ENCODE results near the gene TACC3. TPM values are rescaled to one million over a fixed set of nuclear protein-coding genes. Genes with fewer than 3 reads are reported as not detected.

TACC3 gene
- 1 to 10 TPM; 4.1 to 7.8 (median 4.9) TPM for total RNA-seq

DNA sequence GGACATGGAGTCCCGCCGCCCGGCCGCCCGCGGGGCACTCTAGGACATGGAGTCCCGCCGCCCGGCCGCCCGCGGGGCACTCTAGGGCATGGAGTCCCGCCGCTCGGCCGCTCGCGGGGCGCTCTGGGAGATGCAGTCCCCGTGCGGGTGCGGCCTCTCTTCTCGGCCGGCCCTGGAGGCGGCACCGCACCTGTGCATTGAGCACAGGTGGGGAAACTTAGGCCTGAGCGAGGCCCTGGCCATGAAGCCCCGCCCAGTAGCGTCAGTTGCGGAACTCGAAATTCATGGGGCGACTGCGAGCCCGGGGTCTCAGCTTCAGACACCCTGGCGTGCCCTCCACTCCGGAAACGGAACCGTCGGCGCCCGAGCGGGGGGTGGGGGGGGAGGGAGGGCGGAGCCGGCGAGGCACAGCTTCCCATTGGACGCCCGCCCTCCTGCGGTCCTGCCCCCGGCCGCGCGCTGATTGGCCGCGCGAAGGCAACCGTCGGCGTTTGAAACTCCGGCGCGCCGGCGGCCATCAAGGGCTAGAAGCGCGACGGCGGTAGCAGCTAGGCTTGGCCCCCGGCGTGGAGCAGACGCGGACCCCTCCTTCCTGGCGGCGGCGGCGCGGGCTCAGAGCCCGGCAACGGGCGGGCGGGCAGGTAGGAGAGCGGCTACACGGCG lies at the start of gene TACC3, which contains the start of gene TMEM129:
TACC3 (plus strand) TSS at position 519 of the 663 bp plus-strand sequence. CDS start 1,901 bp downstream, outside the sequence.
TMEM129 (minus strand) TSS at position 321 of the 663 bp plus-strand sequence. CDS start 486 bp downstream, outside the sequence.
- Histone ChIP-seq H3K27me3 (no peaks in the 10 kb centered on the region), H3K36me3 (no peaks in the 10 kb centered on the region), H3K4me3 (peak within 1 kb of the TSS; percentile 63 to 83 (median 80)), H3K27ac (peak within 1 kb of the TSS; percentile 88 to 90), H3K9me3 (no peaks in the 10 kb centered on the region), H3K4me1 (peaks cover 8 to 15% of the 10 kb centered on the region in 2 donors)
- TF ChIP-seq, protein P1, sequence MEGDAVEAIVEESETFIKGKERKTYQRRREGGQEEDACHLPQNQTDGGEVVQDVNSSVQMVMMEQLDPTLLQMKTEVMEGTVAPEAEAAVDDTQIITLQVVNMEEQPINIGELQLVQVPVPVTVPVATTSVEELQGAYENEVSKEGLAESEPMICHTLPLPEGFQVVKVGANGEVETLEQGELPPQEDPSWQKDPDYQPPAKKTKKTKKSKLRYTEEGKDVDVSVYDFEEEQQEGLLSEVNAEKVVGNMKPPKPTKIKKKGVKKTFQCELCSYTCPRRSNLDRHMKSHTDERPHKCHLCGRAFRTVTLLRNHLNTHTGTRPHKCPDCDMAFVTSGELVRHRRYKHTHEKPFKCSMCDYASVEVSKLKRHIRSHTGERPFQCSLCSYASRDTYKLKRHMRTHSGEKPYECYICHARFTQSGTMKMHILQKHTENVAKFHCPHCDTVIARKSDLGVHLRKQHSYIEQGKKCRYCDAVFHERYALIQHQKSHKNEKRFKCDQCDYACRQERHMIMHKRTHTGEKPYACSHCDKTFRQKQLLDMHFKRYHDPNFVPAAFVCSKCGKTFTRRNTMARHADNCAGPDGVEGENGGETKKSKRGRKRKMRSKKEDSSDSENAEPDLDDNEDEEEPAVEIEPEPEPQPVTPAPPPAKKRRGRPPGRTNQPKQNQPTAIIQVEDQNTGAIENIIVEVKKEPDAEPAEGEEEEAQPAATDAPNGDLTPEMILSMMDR (IDR thresholded peaks at IDR 0.05), result no peak
- peak; percentile 29 to 71 (median 60) for TF ChIP-seq POLR2AphosphoS5 (IDR thresholded peaks at IDR 0.05)
- intact Hi-C loops (cut with DNase I; ENCODE audit: low total_unique reads), result no loop called here
- DNase-seq (ENCODE audit: low spot score in 2 of 2), result peak; percentile 94 to 97

- TF ChIP-seq POLR2AphosphoS5 (IDR thresholded peaks at IDR 0.05), result no peak
- TF ChIP-seq, protein P1 (IDR thresholded peaks at IDR 0.05), result no peak
- no peak for TF ChIP-seq POLR2A (IDR thresholded peaks at IDR 0.05)
- intact Hi-C loops (cut with DNase I; ENCODE audit: low total_unique reads), result no loop called here
- no peak overlapping the region for H3K27ac ChIP-seq
Observed at GRCh38 chr4:1673671-1674070, 47.6 kb upstream of the TACC3 start.

GRCh38 chr4:1674682-1675081 lies 46.6 kb upstream of the TACC3 start:
- no peak for DNase-seq (ENCODE audit: low spot score in 2 of 2)
- intact Hi-C loops (cut with DNase I; ENCODE audit: low total_unique reads), result no loop called here
- H3K27me3 ChIP-seq, result no peaks in the 10 kb centered on the region
- H3K36me3 ChIP-seq, result no peaks in the 10 kb centered on the region
- no peak overlapping the region for H3K4me3 ChIP-seq
- H3K9me3 ChIP-seq, result no peaks in the 10 kb centered on the region
- TF ChIP-seq, protein P1 (IDR thresholded peaks at IDR 0.05), result no peak
- TF ChIP-seq POLR2A (IDR thresholded peaks at IDR 0.05), result no peak
- TF ChIP-seq POLR2AphosphoS5 (IDR thresholded peaks at IDR 0.05), result no peak
- no peaks in the 10 kb centered on the region for H3K4me1 ChIP-seq
- H3K27ac ChIP-seq, result no peak overlapping the region

More at GRCh38 chr4:1673671-1674070, 47.6 kb upstream of the TACC3 start:
- H3K36me3 ChIP-seq, result no peaks in the 10 kb centered on the region
- H3K27me3 ChIP-seq, result no peaks in the 10 kb centered on the region
- DNase-seq (ENCODE audit: low spot score in 2 of 2), result no peak
- no peaks in the 10 kb centered on the region for H3K9me3 ChIP-seq
- H3K4me1 ChIP-seq, result no peaks in the 10 kb centered on the region
- no peak overlapping the region for H3K4me3 ChIP-seq

DNA sequence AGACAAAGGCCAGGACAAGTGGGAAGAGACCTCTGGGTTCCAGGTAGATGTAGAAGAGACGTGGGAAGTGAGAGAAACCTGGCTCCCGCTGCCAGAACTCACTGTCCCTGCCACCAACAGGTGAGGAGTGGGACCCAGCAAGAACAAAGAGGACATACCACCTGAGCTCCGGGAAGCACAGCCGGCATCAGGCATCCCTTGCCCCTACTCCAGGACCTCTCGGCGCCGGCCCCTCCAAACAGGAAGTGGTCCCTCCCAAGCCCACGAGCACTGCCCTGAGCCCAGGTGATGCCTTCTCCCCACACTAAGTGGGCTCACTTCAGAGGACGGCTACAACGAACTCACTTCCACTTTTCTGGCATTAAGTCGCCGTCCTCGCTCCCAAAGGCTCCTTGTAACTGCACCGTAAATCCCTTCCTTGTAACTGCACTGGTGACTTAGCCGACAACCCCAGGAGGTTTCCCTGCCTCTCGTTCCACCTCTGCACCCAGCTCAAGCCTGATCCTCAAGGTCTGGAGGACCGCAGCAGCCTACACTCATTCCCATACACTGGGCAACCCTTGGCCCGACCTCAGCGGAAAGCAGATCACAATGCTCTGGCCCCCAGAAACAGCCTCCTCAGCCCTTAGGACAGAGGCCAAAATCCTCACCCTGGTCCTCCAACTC lies 46.1 kb upstream of the TACC3 start:
- TF ChIP-seq, protein P1 (IDR thresholded peaks at IDR 0.05), result no peak
- TF ChIP-seq POLR2AphosphoS5 (IDR thresholded peaks at IDR 0.05) (no peak), POLR2A (IDR thresholded peaks at IDR 0.05) (no peak)
- Histone ChIP-seq H3K27ac (no peak overlapping the region), H3K4me3 (no peak overlapping the region), H3K9me3 (no peaks in the 10 kb centered on the region), H3K27me3 (no peaks in the 10 kb centered on the region), H3K4me1 (no peaks in the 10 kb centered on the region), H3K36me3 (no peaks in the 10 kb centered on the region)
- DNase-seq (ENCODE audit: low spot score in 2 of 2), result no peak
- intact Hi-C loops (cut with DNase I; ENCODE audit: low total_unique reads), result no loop called here

DNA sequence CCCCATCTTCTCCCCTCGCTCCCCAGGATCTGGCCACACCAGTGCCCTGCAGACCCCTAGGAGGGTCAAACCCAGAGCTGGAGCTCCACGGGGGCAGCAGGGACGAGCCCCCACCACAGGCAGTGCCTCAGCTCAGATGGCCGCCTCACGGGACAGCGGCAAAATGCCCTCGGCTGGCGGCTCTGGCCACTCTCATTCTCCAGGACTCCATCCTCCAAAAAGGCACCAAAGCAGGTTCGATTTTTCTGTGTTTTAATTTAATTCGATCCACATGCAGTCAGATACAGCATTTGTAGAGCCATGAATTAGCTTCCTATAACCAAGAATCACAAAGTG lies 45.6 kb upstream of the TACC3 start:
- Histone ChIP-seq H3K4me1 (no peaks in the 10 kb centered on the region), H3K27ac (no peak overlapping the region), H3K4me3 (no peak overlapping the region), H3K27me3 (no peaks in the 10 kb centered on the region), H3K9me3 (no peaks in the 10 kb centered on the region), H3K36me3 (no peaks in the 10 kb centered on the region)
- DNase-seq (ENCODE audit: low spot score in 2 of 2), result no peak
- intact Hi-C loops (cut with DNase I; ENCODE audit: low total_unique reads), result no loop called here
- no peak for TF ChIP-seq POLR2AphosphoS5 (IDR thresholded peaks at IDR 0.05)
- TF ChIP-seq, protein P1 (IDR thresholded peaks at IDR 0.05), result no peak
- no peak for TF ChIP-seq POLR2A (IDR thresholded peaks at IDR 0.05)
